Mammary microvascular endothelial cell (primary cell): Measurements from ENCODE around the gene PCDH7. TPM values are rescaled to one million over a fixed set of nuclear protein-coding genes. Genes with fewer than 3 reads are reported as not detected.

Experiments used
- total RNA-seq: library from RNA; depleted of rRNA; stranded (reverse); fragments of >200 nt; gene quantifications from 2 replicates; pipeline ENCODE4 v1.2.3, GENCODE V29; 2015

Gene PCDH7
- 0.05 and 0.40 TPM in 2 replicates for total RNA-seq

DNA sequence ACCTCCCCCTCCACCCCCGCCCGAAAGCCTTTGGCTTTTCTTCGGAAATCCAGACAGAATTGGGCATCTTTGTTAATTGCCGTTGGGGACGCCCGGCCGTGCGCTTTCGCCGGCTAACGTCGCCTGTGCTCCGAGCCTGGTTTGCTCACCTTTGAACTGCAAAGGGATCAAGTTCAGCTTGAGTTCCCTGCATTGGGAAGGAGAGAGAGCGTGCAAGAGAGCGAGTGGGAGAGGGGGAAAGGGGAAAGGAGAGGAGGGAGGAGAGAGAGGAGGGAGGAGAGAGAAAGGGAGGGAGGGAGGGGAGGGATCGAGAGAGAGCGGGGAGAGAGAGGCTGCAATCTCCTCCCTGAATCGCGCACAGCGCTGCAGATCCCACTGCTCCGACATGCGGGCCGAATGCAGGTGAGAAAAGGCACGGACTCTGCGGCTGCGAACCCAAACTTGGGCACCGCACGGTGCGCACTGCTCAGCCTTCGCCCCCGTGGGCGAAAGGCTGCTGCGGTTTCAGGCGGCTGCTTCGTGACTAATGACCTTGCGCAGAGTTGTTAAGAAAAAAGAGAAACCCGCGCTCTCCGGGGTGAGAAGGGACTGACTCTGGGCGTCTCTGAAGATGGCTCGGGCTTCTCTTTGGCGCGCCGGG, at the start of gene PCDH7:
Gene PCDH7, plus strand, starts transcription at position 349 of the 640 bp plus-strand sequence. CDS start 1,054 bp downstream, outside the sequence.

